Prostate gland (tissue), 2 donors: Measurements from ENCODE around the gene HSDL2.

ENCODE experiments used
- POLR2A ChIP-seq: fragments of 450-650 bp; IDR thresholded peaks from one replicate; pipeline ENCODE4 v1.6.1; 2016; ENCODE audit warnings: antibody characterized with exemption, mild to moderate bottlenecking
- POLR2AphosphoS5 ChIP-seq: sonication (generic); formaldehyde crosslinking; IDR thresholded peaks from one replicate; pipeline ENCODE4 v1.6.1; 2017; ENCODE audit warnings: antibody characterized with exemption
- TF ChIP-seq, protein P1 (sequence below), 4 experiments: fragments of 200-600 bp in 2 of 4; fragments of 450-650 bp in 2 of 4; sonication (generic) in 2 of 4; IDR thresholded peaks; 1 replicate in 3 of 4; 2 replicates in 1 of 4; pipeline ENCODE4 v1.5.1; 2016 to 2019; ENCODE audit warnings: antibody characterized with exemption in 4 of 4, mild to moderate bottlenecking in 2 of 4, moderate library complexity in 2 of 4

DNA sequence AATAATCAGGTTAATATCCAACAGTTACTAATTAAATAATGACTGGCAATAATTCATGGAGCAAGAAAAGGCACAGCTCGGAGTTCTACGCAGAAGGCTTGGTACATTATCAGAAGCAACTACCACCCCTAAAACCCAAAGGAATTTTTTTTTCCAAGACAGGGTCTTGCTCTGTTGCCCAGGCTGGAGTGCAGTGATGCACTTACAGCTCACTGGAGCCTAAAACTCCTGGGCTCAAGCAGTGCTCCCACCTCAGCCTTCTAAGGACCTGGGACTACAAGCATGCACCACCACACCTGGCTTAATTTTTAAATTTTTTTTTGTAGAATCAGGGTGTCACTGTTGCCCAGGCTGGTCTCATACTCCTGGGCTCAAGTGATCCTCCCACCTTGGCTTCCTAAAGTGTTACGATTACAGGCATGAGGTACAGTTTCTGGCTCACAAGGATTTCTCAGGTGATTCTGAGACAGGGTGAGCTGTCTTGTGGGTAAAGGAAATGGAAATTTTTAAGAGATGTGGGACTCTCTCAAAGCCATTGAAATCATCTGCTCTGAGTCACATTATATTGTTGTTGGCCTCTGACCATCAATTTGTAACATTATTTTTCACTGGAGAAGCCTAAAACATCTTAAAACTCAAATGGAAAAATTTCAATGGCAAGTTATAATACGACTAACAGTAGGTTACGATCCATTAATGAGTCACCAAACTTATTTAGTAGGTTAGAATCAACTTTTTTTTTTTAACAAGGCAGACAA lies 19.7 kb upstream of the HSDL2 start:
- TF ChIP-seq, protein P1, sequence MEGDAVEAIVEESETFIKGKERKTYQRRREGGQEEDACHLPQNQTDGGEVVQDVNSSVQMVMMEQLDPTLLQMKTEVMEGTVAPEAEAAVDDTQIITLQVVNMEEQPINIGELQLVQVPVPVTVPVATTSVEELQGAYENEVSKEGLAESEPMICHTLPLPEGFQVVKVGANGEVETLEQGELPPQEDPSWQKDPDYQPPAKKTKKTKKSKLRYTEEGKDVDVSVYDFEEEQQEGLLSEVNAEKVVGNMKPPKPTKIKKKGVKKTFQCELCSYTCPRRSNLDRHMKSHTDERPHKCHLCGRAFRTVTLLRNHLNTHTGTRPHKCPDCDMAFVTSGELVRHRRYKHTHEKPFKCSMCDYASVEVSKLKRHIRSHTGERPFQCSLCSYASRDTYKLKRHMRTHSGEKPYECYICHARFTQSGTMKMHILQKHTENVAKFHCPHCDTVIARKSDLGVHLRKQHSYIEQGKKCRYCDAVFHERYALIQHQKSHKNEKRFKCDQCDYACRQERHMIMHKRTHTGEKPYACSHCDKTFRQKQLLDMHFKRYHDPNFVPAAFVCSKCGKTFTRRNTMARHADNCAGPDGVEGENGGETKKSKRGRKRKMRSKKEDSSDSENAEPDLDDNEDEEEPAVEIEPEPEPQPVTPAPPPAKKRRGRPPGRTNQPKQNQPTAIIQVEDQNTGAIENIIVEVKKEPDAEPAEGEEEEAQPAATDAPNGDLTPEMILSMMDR (IDR thresholded peaks at IDR 0.05) = no peak
- TF ChIP-seq POLR2A (no peak), POLR2AphosphoS5 (no peak)
